Measurements from ENCODE around the gene THRSP.

THRSP gene

DNA sequence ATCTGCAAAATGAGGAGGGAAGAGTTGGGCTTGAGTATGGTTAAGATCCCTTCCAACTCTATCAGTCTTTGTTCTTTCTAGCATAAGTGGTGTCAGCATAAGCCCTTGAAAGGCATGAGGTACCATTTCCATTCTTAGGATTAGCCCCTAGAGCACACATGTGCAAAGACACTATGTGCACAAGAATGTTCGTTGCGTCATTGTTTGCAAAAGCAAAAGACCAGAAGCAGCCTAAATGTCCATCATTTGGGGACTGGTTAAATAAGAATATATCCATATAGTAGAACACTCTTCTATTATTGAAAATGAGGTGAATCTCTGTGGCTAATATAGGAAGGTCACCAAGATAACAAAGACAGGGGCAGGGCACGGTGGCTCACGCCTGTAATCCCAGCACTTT, 30.6 kb upstream of the THRSP start:
- DNase-seq (ENCODE audit: low spot score) = no peak
- H3K27ac ChIP-seq = no peak overlapping the region
- TF ChIP-seq, protein P1, sequence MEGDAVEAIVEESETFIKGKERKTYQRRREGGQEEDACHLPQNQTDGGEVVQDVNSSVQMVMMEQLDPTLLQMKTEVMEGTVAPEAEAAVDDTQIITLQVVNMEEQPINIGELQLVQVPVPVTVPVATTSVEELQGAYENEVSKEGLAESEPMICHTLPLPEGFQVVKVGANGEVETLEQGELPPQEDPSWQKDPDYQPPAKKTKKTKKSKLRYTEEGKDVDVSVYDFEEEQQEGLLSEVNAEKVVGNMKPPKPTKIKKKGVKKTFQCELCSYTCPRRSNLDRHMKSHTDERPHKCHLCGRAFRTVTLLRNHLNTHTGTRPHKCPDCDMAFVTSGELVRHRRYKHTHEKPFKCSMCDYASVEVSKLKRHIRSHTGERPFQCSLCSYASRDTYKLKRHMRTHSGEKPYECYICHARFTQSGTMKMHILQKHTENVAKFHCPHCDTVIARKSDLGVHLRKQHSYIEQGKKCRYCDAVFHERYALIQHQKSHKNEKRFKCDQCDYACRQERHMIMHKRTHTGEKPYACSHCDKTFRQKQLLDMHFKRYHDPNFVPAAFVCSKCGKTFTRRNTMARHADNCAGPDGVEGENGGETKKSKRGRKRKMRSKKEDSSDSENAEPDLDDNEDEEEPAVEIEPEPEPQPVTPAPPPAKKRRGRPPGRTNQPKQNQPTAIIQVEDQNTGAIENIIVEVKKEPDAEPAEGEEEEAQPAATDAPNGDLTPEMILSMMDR (IDR thresholded peaks at IDR 0.05) = no peak
- H3K4me3 ChIP-seq = no peak overlapping the region

GRCh38 chr11:78034623-78035022, 29.0 kb upstream of the THRSP start:
- no peak for DNase-seq (ENCODE audit: low spot score)
- H3K4me3 ChIP-seq = no peak overlapping the region
- TF ChIP-seq, protein P1 (IDR thresholded peaks at IDR 0.05) = no peak
- H3K27ac ChIP-seq = no peak overlapping the region

DNA sequence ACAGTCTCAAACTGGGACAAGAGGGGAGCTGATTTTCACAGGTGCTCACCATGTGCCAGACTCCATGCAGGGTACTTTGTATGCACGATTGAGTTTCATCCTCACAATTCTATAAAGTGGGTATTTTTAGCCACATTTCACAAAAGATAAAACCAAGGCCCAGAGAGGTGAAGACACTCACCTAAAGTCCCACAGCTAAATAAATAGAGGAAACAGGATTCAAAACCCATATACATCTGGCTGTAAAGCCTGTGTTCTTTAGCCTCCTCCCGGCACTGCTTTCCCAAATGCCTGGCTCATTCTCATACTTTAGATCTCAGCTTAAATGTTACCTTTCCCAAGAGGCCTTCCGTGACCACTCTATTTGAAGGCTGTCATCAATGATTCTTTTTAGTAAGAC, 27.3 kb upstream of the THRSP start:
- no peak for DNase-seq (ENCODE audit: low spot score)
- Histone ChIP-seq H3K27ac (no peak overlapping the region), H3K4me3 (no peak overlapping the region)
- TF ChIP-seq, protein P1 (IDR thresholded peaks at IDR 0.05) = no peak

GRCh38 chr11:78037056-78037455, 26.6 kb upstream of the THRSP start:
- H3K27ac ChIP-seq = no peak overlapping the region
- TF ChIP-seq, protein P1 (IDR thresholded peaks at IDR 0.05) = no peak
- no peak overlapping the region for H3K4me3 ChIP-seq
- no peak for DNase-seq (ENCODE audit: low spot score)

GRCh38 chr11:78037825-78038620, 25.6 kb upstream of the THRSP start:
- Histone ChIP-seq H3K27ac (no peak overlapping the region), H3K4me3 (no peak overlapping the region)
- TF ChIP-seq, protein P1 (IDR thresholded peaks at IDR 0.05) = no peak
- no peak for DNase-seq (ENCODE audit: low spot score)

GRCh38 chr11:78038697-78039313, 24.9 kb upstream of the THRSP start:
- Histone ChIP-seq H3K27ac (no peak overlapping the region), H3K4me3 (no peak overlapping the region)
- TF ChIP-seq, protein P1 (IDR thresholded peaks at IDR 0.05) = no peak
- no peak for DNase-seq (ENCODE audit: low spot score)
